Tibial nerve (tissue), 4 donors: ENCODE results near the gene RAB27B. TPM values are rescaled to one million over a fixed set of nuclear protein-coding genes. Genes with fewer than 3 reads are reported as not detected.

Source experiments
- DNase-seq, 2 donors: peaks; one replicate each; pipeline ENCODE4 v3.0.0-alpha.2; 2019; ENCODE audit warnings: low spot score in 2 of 2
- H3K27ac ChIP-seq, 4 donors: fragments of 200-600 bp; sonication (generic) in 3 of 4; one replicate each; pipeline ENCODE4 v1.5.1; 2017 to 2019; ENCODE audit warnings: mild to moderate bottlenecking in 1 of 4
- H3K27me3 ChIP-seq, 2 donors: fragments of 200-600 bp; sonication (generic) in 1 of 2; one replicate each; pipeline versions ENCODE4 v1.5.1 to v1.6.0; 2017 to 2019
- H3K36me3 ChIP-seq, 3 donors: fragments of 200-600 bp; sonication (generic); one replicate each; pipeline ENCODE4 v1.5.1; 2018 to 2019
- H3K4me1 ChIP-seq, 4 donors: fragments of 200-600 bp; sonication (generic) in 3 of 4; one replicate each; pipeline ENCODE4 v1.5.1; 2017 to 2019
- H3K4me3 ChIP-seq, 4 donors: fragments of 200-600 bp; sonication (generic) in 3 of 4; one replicate each; pipeline ENCODE4 v1.5.1; 2017 to 2019; ENCODE audit warnings: mild to moderate bottlenecking in 1 of 4, moderate library complexity in 1 of 4
- H3K9me3 ChIP-seq, 4 donors: fragments of 200-600 bp; sonication (generic) in 3 of 4; one replicate each; pipeline ENCODE4 v1.5.1; 2017 to 2019
- EP300 ChIP-seq, 2 donors: sonication (generic); formaldehyde crosslinking; IDR thresholded peaks; one replicate each; pipeline ENCODE4 v1.6.1; 2017; ENCODE audit warnings: antibody characterized with exemption in 2 of 2, mild to moderate bottlenecking in 1 of 2
- POLR2A ChIP-seq, 2 donors: fragments of 450-650 bp; IDR thresholded peaks; one replicate each; pipeline ENCODE4 v1.6.1; 2017; ENCODE audit warnings: antibody characterized with exemption in 2 of 2, mild to moderate bottlenecking in 2 of 2, moderate library complexity in 2 of 2
- WGBS, 2 donors: methylation state at CpG; one replicate each; pipeline ENCODE4 v1.1.5; 2018; 5-methylcytosine and 5-hydroxymethylcytosine counted together
- total RNA-seq, 4 donors: library from RNA; depleted of rRNA; stranded (reverse); fragments of >200 nt; gene quantifications; one replicate each; pipeline ENCODE4 v1.1.0, GENCODE V29; 2016
- TF ChIP-seq, protein P1 (sequence below), 5 experiments: fragments of 200-600 bp in 3 of 5; fragments of 450-650 bp in 2 of 5; sonication (generic) in 3 of 5; IDR thresholded peaks; one replicate each; pipeline ENCODE4 v1.5.1; 2016 to 2019; ENCODE audit warnings: antibody characterized with exemption in 5 of 5, mild to moderate bottlenecking in 3 of 5, moderate library complexity in 2 of 5

Gene RAB27B
- total RNA-seq, 4 donors from 2014 or later = under 0.01 to 0.22 TPM; not detected in 2

DNA sequence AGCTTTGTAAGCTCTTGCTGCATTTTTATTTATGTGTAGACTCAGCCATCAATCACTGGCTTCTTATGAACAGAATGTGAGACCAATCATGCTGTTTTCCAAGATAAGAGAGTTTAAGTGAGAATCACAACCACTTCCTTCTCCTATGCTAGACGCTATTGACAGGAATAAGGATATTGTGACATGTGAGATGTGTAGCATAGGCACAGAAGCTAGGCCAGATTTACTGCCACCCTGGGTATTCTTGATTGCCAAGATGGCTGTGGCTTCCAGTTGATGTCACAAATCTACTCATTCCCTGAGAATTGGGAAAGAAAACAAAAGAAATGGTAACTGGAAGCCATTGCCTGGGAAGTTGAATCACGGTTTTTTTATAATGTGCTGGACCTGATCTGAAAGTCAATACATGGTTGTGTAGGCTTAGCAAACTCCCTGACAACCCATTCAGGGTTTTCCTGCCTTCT is 49.9 kb downstream of the RAB27B start:
- H3K27me3 ChIP-seq = no peaks in the 10 kb centered on the region
- no peak overlapping the region for H3K27ac ChIP-seq
- no peaks in the 10 kb centered on the region for H3K36me3 ChIP-seq
- TF ChIP-seq, protein P1, sequence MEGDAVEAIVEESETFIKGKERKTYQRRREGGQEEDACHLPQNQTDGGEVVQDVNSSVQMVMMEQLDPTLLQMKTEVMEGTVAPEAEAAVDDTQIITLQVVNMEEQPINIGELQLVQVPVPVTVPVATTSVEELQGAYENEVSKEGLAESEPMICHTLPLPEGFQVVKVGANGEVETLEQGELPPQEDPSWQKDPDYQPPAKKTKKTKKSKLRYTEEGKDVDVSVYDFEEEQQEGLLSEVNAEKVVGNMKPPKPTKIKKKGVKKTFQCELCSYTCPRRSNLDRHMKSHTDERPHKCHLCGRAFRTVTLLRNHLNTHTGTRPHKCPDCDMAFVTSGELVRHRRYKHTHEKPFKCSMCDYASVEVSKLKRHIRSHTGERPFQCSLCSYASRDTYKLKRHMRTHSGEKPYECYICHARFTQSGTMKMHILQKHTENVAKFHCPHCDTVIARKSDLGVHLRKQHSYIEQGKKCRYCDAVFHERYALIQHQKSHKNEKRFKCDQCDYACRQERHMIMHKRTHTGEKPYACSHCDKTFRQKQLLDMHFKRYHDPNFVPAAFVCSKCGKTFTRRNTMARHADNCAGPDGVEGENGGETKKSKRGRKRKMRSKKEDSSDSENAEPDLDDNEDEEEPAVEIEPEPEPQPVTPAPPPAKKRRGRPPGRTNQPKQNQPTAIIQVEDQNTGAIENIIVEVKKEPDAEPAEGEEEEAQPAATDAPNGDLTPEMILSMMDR (IDR thresholded peaks at IDR 0.05) = no peak
- TF ChIP-seq POLR2A (IDR thresholded peaks at IDR 0.05) = no peak
- H3K9me3 ChIP-seq = no peaks in the 10 kb centered on the region
- no peaks in the 10 kb centered on the region for H3K4me1 ChIP-seq
- no peak overlapping the region for H3K4me3 ChIP-seq
- WGBS, 2 donors = 69 to 74% methylated on average over 2 of the region's 2 CpGs
- DNase-seq = no peak

DNA sequence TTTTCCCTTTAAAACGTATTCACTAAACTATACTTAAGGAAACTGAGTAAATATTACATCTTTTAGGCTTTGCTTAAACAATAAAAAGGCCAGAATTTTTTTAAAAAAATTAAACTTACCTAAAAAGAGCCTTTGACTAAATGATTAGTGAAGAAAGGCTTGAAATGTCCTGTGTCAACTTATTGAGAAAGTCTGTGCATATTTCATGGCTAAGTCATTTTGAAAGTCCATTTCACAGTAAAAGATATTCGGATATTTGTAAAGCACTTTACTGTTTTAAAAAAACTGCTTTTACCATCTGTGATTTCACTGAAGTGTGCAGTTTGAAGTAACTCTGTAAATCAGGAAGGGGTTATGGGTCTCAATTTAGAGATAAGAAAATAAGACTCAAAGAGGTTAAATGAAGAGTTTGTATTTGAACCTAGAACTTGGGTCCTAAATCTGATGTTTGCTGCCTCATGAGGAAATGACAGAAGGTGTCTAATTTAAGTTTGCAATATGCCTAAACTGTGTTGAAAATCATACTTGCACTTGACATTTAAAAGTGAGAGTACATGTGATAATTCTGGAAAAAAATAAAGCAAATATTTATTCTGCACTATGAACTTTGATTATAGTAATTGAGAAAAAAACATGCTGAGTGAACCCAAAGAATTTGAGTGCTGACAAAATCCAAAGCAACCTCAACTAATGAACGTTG is 50.5 kb downstream of the RAB27B start:
- TF ChIP-seq POLR2A (IDR thresholded peaks at IDR 0.05) (no peak), EP300 (IDR thresholded peaks at IDR 0.05) (no peak)
- TF ChIP-seq, protein P1 (IDR thresholded peaks at IDR 0.05) = no peak
- no peaks in the 10 kb centered on the region for H3K9me3 ChIP-seq
- H3K27me3 ChIP-seq = no peaks in the 10 kb centered on the region
- H3K27ac ChIP-seq = no peak overlapping the region
- H3K4me3 ChIP-seq = no peak overlapping the region
- H3K4me1 ChIP-seq = no peaks in the 10 kb centered on the region
- no peak for DNase-seq
- 71 to 77% methylated on average over 3 of the region's 3 CpGs for WGBS, 2 donors
- no peaks in the 10 kb centered on the region for H3K36me3 ChIP-seq

DNA sequence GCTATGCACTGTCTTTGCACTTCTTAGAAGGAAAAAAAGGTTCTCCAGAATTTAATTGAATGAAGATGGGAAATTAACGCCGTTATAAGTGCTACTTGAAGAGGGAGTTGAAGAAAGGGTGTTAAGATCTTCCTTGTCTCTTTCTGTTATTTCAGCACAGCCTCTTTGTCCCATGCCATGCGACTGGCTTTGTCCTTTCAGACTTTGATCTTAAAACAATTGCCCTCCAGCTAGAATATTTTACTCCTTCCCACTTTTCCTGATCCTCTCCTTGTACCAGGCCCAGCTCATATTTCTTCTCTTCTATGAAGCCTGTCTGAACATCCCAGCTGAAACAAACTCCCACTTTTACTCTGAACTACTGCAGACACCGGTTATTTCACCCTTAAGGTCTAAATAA is 51.4 kb downstream of the RAB27B start:
- no peaks in the 10 kb centered on the region for H3K4me1 ChIP-seq
- 68 to 69% methylated on average over 4 of the region's 4 CpGs for WGBS, 2 donors
- no peak for TF ChIP-seq EP300 (IDR thresholded peaks at IDR 0.05)
- TF ChIP-seq, protein P1 (IDR thresholded peaks at IDR 0.05) = no peak
- H3K9me3 ChIP-seq = no peaks in the 10 kb centered on the region
- no peaks in the 10 kb centered on the region for H3K36me3 ChIP-seq
- no peak overlapping the region for H3K27ac ChIP-seq
- H3K4me3 ChIP-seq = no peak overlapping the region
- DNase-seq = no peak
- no peaks in the 10 kb centered on the region for H3K27me3 ChIP-seq

DNA sequence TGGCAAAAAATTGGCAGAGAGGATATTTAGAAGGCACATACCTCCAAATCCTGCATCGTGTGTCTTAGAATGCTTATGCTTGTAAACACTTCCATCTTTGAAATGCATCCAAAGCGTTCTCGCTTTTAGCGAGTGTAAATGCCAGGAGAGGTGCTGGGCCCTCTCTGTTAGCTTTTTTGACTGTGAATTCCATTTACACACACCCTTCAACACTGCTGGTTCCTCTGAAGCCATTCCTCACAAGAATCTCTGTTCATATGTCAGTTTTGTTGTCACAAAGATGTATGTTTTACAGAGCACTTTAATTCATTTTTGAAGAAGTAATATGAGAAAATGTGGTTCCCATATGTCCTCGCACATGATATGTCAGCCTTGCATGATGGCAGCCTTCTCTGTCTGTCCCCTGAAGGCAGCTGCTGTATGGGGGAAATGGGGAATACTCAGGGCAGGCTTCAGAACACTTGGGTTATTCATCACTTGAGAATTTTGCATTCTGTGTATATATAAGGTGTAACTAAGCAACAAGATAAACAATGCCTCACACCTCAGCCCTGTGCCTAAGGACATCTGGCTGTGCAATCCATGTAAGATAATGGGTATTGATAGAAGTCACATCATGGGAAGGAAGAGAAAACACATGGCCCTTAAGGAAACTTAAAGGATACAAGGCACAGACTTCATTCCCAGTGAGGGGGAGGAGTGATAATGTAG is 52.3 kb downstream of the RAB27B start:
- no peak for DNase-seq
- 76 to 77% methylated on average over 5 of the region's 5 CpGs for WGBS, 2 donors
- Histone ChIP-seq H3K9me3 (no peaks in the 10 kb centered on the region), H3K27me3 (no peaks in the 10 kb centered on the region), H3K36me3 (no peaks in the 10 kb centered on the region), H3K4me3 (no peak overlapping the region), H3K27ac (no peak overlapping the region), H3K4me1 (no peaks in the 10 kb centered on the region)
- TF ChIP-seq, protein P1 (IDR thresholded peaks at IDR 0.05) = no peak
- no peak for TF ChIP-seq EP300 (IDR thresholded peaks at IDR 0.05)
- no peak for TF ChIP-seq POLR2A (IDR thresholded peaks at IDR 0.05)

DNA sequence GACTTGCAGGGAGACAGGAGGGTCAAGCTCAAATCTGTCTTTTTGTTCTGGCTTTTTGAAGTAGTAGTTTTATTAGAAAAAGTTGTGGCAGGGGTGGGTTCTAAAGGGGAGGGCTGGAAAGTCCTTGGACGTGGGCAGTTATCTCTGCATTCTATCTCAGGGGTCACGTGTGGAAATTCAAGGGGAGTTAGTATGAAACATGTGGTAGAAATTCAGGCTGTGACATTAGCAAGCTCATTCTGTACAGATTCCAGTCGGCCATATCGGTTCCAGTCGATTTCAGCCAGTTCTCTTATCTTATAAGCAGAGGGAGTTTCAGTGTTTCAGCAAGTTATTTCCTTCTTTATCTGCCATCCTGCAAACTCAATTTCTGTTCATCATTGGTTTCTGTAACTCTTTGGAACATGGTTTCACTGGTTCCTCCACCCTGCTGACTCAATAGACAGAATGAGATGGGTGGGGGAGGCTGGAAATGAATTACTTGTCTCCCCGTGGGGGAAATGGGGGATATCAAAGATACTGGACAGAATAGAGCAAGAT is 53.0 kb downstream of the RAB27B start:
- Histone ChIP-seq H3K27me3 (no peaks in the 10 kb centered on the region), H3K4me1 (no peaks in the 10 kb centered on the region), H3K4me3 (no peak overlapping the region), H3K27ac (no peak overlapping the region), H3K36me3 (no peaks in the 10 kb centered on the region), H3K9me3 (no peaks in the 10 kb centered on the region)
- no peak for DNase-seq
- TF ChIP-seq POLR2A (IDR thresholded peaks at IDR 0.05) (no peak), EP300 (IDR thresholded peaks at IDR 0.05) (no peak)
- TF ChIP-seq, protein P1 (IDR thresholded peaks at IDR 0.05) = no peak
- WGBS, 2 donors = 65 to 67% methylated on average over 6 of the region's 6 CpGs
